ENCODE results near the gene MMP17.

Gene MMP17

DNA sequence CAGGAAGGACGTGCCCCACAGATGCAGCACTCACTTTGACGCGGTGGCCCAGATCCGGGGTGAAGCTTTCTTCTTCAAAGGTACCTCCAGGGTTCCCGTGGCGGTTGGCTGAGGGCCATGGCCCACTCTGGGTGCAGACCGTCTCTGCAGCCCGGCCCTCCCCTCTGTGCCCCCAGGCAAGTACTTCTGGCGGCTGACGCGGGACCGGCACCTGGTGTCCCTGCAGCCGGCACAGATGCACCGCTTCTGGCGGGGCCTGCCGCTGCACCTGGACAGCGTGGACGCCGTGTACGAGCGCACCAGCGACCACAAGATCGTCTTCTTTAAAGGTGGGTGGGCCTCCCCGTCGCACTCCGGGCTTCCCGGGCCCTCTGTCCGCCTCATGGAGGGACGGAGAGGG, 16.9 kb downstream of the MMP17 start:
- Histone ChIP-seq H3K27ac (ENCODE audit: low read depth, low read length) (no peak overlapping the region), H3K79me2 (ENCODE audit: control insufficient read depth, low read length) (no peaks in the 10 kb centered on the region), H4K20me1 (ENCODE audit: control insufficient read depth, insufficient read depth, low read depth, low read length) (no peaks in the 10 kb centered on the region), H3K4me2 (ENCODE audit: low read length) (no peak overlapping the region), H3K9me3 (ENCODE audit: control insufficient read depth, insufficient read depth, low read length) (no peaks in the 10 kb centered on the region), H3K36me3 (ENCODE audit: control insufficient read depth, low read length) (no peaks in the 10 kb centered on the region), H3F3A (ENCODE audit: control insufficient read depth, insufficient read depth) (no peaks in the 10 kb centered on the region), H3K9me2 (replicated peaks; ENCODE audit: control insufficient read depth, low read length) (no peaks in the 10 kb centered on the region), H3K27me3 (ENCODE audit: control insufficient read depth, low read length) (no peaks in the 10 kb centered on the region), H3K4me1 (ENCODE audit: control insufficient read depth, low read length) (no peaks in the 10 kb centered on the region), H3K4me3 (ENCODE audit: low read length) (no peak overlapping the region)
- TF ChIP-seq EZH2phosphoT487 (IDR thresholded peaks at IDR 0.05; ENCODE audit: borderline replicate concordance, low read length): no peak
- TF ChIP-seq, protein P1, sequence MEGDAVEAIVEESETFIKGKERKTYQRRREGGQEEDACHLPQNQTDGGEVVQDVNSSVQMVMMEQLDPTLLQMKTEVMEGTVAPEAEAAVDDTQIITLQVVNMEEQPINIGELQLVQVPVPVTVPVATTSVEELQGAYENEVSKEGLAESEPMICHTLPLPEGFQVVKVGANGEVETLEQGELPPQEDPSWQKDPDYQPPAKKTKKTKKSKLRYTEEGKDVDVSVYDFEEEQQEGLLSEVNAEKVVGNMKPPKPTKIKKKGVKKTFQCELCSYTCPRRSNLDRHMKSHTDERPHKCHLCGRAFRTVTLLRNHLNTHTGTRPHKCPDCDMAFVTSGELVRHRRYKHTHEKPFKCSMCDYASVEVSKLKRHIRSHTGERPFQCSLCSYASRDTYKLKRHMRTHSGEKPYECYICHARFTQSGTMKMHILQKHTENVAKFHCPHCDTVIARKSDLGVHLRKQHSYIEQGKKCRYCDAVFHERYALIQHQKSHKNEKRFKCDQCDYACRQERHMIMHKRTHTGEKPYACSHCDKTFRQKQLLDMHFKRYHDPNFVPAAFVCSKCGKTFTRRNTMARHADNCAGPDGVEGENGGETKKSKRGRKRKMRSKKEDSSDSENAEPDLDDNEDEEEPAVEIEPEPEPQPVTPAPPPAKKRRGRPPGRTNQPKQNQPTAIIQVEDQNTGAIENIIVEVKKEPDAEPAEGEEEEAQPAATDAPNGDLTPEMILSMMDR (IDR thresholded peaks at IDR 0.05; ENCODE audit: low read depth, low read length, poor library complexity, severe bottlenecking): no peak

DNA sequence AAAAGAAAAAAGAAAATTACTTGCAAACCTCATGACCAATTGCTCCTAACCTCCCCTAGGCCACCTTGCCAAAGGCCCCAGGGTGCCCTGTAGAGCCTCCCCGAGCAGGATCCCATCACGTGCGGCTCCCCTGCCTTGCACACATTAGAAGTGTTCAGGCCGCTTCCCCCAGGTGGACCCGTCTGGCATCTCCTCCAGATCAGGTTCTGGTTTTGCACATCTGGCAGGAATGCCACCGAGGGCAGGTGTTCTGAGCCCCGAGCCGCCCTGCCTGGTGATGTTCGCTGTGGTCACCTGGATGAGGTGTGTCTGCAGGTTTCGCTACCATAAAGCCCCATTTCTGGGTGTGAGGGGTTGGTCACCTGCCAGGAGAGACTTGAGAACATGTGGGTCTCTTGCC, 19.3 kb downstream of the MMP17 start:
- Histone ChIP-seq H3F3A (ENCODE audit: control insufficient read depth, insufficient read depth) (no peaks in the 10 kb centered on the region), H3K27ac (ENCODE audit: low read depth, low read length) (no peak overlapping the region), H3K9me3 (ENCODE audit: control insufficient read depth, insufficient read depth, low read length) (no peaks in the 10 kb centered on the region), H3K4me3 (ENCODE audit: low read length) (no peak overlapping the region), H4K20me1 (ENCODE audit: control insufficient read depth, insufficient read depth, low read depth, low read length) (no peaks in the 10 kb centered on the region), H3K79me2 (ENCODE audit: control insufficient read depth, low read length) (no peaks in the 10 kb centered on the region), H3K27me3 (ENCODE audit: control insufficient read depth, low read length) (peaks cover 5% of the 10 kb centered on the region), H3K9me2 (replicated peaks; ENCODE audit: control insufficient read depth, low read length) (no peaks in the 10 kb centered on the region), H3K4me2 (ENCODE audit: low read length) (no peak overlapping the region), H3K36me3 (ENCODE audit: control insufficient read depth, low read length) (no peaks in the 10 kb centered on the region), H3K4me1 (ENCODE audit: control insufficient read depth, low read length) (peaks cover under 1% of the 10 kb centered on the region; the same call in 1 of the 2 replicates)
- no peak for TF ChIP-seq EZH2phosphoT487 (IDR thresholded peaks at IDR 0.05; ENCODE audit: borderline replicate concordance, low read length)
- TF ChIP-seq, protein P1 (IDR thresholded peaks at IDR 0.05; ENCODE audit: low read depth, low read length, poor library complexity, severe bottlenecking): no peak

GRCh38 chr12:131848753-131849152, 20.6 kb downstream of the MMP17 start:
- peaks cover 8% of the 10 kb centered on the region for H3K4me1 ChIP-seq (ENCODE audit: control insufficient read depth, low read length)
- peaks cover 18% of the 10 kb centered on the region for H3K27me3 ChIP-seq (ENCODE audit: control insufficient read depth, low read length)
- no peaks in the 10 kb centered on the region for H3K9me3 ChIP-seq (ENCODE audit: control insufficient read depth, insufficient read depth, low read length)
- no peaks in the 10 kb centered on the region for H3K9me2 ChIP-seq (replicated peaks; ENCODE audit: control insufficient read depth, low read length)
- H4K20me1 ChIP-seq (ENCODE audit: control insufficient read depth, insufficient read depth, low read depth, low read length): no peaks in the 10 kb centered on the region; the same call in 1 of the 2 replicates
- TF ChIP-seq EZH2phosphoT487 (IDR thresholded peaks at IDR 0.05; ENCODE audit: borderline replicate concordance, low read length): no peak
- TF ChIP-seq, protein P1 (IDR thresholded peaks at IDR 0.05; ENCODE audit: low read depth, low read length, poor library complexity, severe bottlenecking): no peak
- H3K4me3 ChIP-seq (ENCODE audit: low read length): no peak overlapping the region
- no peak overlapping the region for H3K27ac ChIP-seq (ENCODE audit: low read depth, low read length)
- no peak overlapping the region for H3K4me2 ChIP-seq (ENCODE audit: low read length)
- H3K79me2 ChIP-seq (ENCODE audit: control insufficient read depth, low read length): no peaks in the 10 kb centered on the region
- no peaks in the 10 kb centered on the region for H3F3A ChIP-seq (ENCODE audit: control insufficient read depth, insufficient read depth)
- H3K36me3 ChIP-seq (ENCODE audit: control insufficient read depth, low read length): no peaks in the 10 kb centered on the region
